PFSK-1 (cell line): ENCODE results near the gene CCDC71L.

ENCODE experiments used
- FOXP2 ChIP-seq: optimal IDR thresholded peaks from 2 replicates; pipeline ENCODE3; 2011; ENCODE audit warnings: borderline replicate concordance, control low read depth, inconsistent platforms; ENCODE audit not compliant: insufficient read depth; ENCODE audit errors: extremely low read length, extremely low read depth
- POLR2AphosphoS5 ChIP-seq: IDR thresholded peaks from 2 replicates; pipeline ENCODE4 v1.6.1; 2012; ENCODE audit warnings: low read depth, mild to moderate bottlenecking, control low read depth, low read length, moderate library complexity
- SIN3A ChIP-seq: IDR thresholded peaks from 2 replicates; pipeline ENCODE4 v1.6.1; 2012; ENCODE audit warnings: mild to moderate bottlenecking, low read length, moderate library complexity, borderline replicate concordance; ENCODE audit not compliant: insufficient read depth
- TAF1 ChIP-seq: IDR thresholded peaks from 2 replicates; pipeline ENCODE4 v1.6.1; 2012; ENCODE audit warnings: low read length, control low read depth, borderline replicate concordance; ENCODE audit not compliant: insufficient read depth
- TF ChIP-seq, protein P1 (sequence below), 2 experiments: IDR thresholded peaks; 2 replicates each; pipeline versions ENCODE4 v1.6.1 to v1.8.0; 2011 to 2012; ENCODE audit warnings: low read depth in 2 of 2, low read length in 2 of 2, control low read depth in 1 of 2, inconsistent platforms in 1 of 2, mild to moderate bottlenecking in 1 of 2, moderate library complexity in 1 of 2; ENCODE audit not compliant: insufficient read depth in 1 of 2

CCDC71L gene

DNA sequence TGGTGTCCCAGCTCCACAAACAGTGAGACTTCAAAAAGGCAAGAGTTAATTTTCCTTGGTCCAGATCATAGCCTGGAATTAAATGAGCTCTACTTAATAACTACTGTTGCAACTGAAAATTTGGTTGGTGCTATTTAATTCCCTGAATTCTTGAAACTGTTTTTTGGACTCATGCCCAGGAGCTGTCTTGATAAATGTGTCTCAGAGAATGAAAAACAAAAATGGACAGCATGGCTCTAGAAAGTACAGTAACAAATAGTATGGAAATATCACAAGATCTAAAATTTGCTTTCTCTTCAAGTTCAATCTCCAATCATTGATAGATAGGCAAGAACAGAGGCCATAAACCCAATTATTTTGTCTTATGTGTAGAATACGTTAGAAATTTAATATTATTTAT is 42.5 kb downstream of the CCDC71L start:
- no peak for TF ChIP-seq SIN3A
- no peak for TF ChIP-seq TAF1
- no peak for TF ChIP-seq POLR2AphosphoS5
- TF ChIP-seq, protein P1, sequence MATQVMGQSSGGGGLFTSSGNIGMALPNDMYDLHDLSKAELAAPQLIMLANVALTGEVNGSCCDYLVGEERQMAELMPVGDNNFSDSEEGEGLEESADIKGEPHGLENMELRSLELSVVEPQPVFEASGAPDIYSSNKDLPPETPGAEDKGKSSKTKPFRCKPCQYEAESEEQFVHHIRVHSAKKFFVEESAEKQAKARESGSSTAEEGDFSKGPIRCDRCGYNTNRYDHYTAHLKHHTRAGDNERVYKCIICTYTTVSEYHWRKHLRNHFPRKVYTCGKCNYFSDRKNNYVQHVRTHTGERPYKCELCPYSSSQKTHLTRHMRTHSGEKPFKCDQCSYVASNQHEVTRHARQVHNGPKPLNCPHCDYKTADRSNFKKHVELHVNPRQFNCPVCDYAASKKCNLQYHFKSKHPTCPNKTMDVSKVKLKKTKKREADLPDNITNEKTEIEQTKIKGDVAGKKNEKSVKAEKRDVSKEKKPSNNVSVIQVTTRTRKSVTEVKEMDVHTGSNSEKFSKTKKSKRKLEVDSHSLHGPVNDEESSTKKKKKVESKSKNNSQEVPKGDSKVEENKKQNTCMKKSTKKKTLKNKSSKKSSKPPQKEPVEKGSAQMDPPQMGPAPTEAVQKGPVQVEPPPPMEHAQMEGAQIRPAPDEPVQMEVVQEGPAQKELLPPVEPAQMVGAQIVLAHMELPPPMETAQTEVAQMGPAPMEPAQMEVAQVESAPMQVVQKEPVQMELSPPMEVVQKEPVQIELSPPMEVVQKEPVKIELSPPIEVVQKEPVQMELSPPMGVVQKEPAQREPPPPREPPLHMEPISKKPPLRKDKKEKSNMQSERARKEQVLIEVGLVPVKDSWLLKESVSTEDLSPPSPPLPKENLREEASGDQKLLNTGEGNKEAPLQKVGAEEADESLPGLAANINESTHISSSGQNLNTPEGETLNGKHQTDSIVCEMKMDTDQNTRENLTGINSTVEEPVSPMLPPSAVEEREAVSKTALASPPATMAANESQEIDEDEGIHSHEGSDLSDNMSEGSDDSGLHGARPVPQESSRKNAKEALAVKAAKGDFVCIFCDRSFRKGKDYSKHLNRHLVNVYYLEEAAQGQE (IDR thresholded peaks at IDR 0.05; ENCODE audit: insufficient read depth in 1 of 2, low read depth in 2 of 2, low read length in 2 of 2) = no peak
- no peak for TF ChIP-seq FOXP2

DNA sequence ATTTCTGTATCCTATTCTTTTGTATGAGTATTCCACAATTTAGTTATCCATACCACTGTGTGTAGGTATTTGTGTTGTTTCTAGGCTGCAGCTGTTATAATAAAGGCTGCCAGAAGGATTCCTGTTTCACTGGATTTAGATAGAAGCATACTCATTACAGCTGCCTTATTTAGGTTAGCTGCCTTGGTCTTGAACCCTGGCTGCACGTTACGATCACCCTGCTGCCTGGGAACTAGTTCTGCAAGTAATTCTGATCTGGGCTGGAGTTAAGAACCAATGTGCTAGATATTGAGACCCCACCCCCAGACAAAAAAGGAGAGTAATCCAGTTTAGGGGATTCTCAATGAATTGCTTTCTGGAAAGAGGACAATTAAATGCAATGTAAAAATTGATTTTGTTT is 43.1 kb downstream of the CCDC71L start:
- TF ChIP-seq POLR2AphosphoS5 (no peak), FOXP2 (no peak), SIN3A (no peak), TAF1 (no peak)

DNA sequence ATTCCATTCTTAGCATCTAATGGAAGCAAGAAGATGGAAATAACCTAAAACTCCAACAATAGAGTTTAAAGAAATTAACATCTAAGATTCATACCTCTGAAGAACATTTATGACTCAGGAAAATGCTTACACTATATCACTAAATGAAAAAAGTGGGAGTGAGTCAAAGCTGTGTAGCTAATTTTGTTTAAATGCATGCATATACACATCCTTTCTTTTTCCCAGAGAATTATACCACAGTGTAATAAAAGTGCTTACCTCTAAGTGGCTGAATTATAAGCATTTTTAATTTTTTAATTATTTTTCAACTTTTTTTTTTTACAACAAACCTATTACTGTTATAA is 44.3 kb downstream of the CCDC71L start:
- TF ChIP-seq SIN3A (no peak), POLR2AphosphoS5 (no peak)

DNA sequence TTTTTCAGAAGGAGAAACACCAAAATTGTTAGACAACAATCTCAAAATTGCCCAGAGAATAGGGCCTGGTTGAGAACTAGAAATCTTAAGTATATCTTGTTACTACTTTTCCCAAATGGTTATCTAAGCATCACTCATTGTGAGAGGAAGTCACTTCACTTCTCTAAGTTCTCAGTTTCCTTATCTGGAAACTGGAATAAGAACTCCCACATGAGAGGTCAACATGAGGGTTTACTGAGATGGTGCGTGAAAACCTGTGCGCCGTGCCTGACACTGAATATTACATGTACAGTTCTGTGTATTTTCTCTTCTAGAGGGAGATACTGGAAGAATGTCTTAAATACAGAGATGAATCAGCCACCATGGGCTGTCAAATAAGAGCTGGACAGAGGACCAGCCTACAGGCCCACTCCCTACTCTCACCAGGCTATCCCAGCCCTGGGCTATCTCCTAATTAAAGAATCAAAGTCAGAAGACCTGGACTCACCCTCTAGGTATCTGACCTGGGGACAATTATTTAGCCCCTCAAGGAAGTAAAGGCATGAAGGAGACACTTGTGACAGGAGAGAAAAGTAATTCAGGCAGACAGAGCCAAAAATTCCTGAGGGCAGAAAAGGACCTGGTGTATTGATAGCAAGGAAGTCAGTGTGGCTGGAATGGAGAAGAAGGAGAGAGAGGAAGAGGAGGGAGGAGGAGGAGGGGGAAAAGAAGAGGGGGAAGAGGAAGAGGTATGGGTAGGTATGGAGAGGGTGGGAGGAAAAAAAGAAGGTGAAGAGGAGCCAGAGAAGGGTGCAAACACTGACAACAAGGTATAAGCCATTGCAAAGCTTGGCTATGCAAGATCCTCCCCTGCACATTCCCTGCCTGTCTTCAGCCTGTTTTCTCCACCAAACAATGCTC is 44.9 kb downstream of the CCDC71L start:
- TF ChIP-seq FOXP2 = no peak
- no peak for TF ChIP-seq TAF1
- no peak for TF ChIP-seq SIN3A
- TF ChIP-seq, protein P1 (IDR thresholded peaks at IDR 0.05; ENCODE audit: insufficient read depth in 1 of 2, low read depth in 2 of 2, low read length in 2 of 2) = no peak
- TF ChIP-seq POLR2AphosphoS5 = no peak

GRCh38 chr7:106614751-106615150 is 46.2 kb downstream of the CCDC71L start:
- TF ChIP-seq TAF1 = no peak

GRCh38 chr7:106613848-106614560 is 47.0 kb downstream of the CCDC71L start:
- no peak for TF ChIP-seq POLR2AphosphoS5
- TF ChIP-seq TAF1 = no peak
- TF ChIP-seq, protein P1 (IDR thresholded peaks at IDR 0.05; ENCODE audit: insufficient read depth in 1 of 2, low read depth in 2 of 2, low read length in 2 of 2) = no peak
- no peak for TF ChIP-seq FOXP2
- TF ChIP-seq SIN3A = no peak

GRCh38 chr7:106613279-106613678 is 47.7 kb downstream of the CCDC71L start:
- TF ChIP-seq TAF1 (no peak), POLR2AphosphoS5 (no peak), FOXP2 (no peak), SIN3A (no peak)
- TF ChIP-seq, protein P1 (IDR thresholded peaks at IDR 0.05; ENCODE audit: insufficient read depth in 1 of 2, low read depth in 2 of 2, low read length in 2 of 2) = no peak
